Central memory CD4-positive, alpha-beta T cell (primary cell): Measurements from ENCODE around the gene LYPD5.
"Not testable (repeated sequence)": the region's sequence is repeated elsewhere in the genome, so short reads cannot be mapped to it uniquely, and the experiment has no call there.

Experiments
- DNase-seq: peaks from one replicate; pipeline ENCODE4 v3.0.0; 2022
- total RNA-seq, 3 experiments: gene quantifications; one replicate each; lab custom pipeline; 2026; lab: John Stamatoyannopoulos, UW

LYPD5 gene, protein sequence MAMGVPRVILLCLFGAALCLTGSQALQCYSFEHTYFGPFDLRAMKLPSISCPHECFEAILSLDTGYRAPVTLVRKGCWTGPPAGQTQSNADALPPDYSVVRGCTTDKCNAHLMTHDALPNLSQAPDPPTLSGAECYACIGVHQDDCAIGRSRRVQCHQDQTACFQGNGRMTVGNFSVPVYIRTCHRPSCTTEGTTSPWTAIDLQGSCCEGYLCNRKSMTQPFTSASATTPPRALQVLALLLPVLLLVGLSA
- 0.27 to 0.39 (median 0.28) reads per million in 3 experiments for total RNA-seq

DNA sequence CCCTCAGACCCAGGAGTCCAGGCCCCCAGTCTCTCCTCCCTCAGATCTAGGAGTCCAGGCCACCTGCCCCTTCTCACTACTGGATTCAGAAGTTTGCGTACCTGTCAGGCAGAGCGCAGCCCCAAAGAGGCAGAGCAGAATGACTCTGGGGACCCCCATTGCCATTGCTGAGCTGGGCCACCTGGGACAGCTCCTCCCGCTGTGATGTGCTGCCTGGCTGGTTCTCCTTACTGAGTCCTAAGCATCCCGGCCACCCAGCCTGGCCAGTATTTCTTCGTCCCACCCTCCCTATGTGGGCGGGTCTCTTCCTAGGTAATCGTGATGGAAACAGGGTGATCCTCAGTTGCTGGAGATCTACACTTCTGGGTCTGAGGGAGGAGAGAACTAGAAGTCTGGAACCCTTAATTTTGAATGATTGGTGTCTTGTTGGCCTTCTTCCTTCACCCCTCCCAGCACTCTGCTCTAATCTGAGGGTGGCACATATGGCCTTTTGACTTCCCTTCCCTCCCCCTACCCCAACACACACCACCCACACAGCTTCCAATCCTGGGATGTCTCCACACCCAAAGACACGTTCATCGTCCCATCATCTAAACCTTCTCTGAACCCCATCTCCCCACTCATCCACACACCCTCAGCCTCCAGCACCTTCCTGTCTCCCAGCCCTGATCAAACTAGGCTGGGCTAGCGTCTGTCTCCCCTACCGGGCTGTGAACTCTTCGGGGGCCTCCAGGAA, at the start of gene LYPD5:
TSS of gene LYPD5 (minus strand) at position 232 of the 736 bp plus-strand sequence. CDS start at position 165, 67 bp downstream.
- DNase-seq: no peak

DNA sequence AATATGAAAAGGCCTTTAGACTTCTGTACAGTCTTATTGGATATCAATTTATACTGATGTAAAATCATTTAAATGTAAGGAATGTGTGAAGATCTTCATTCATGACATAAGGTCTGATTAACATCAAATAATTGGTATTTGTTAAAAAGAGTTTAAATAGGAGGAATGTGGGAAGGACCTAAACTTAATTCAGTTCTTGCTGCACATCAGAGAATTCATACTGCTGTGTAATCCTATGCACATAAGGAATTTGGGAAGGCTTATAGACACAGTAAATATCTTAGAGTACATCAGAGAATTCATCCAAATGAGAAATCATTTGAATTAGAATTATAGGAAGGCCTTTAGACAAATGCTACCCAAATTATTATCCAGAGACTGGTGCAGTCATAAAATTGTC, 46.6 kb upstream of the LYPD5 start:
- no peak for DNase-seq

DNA sequence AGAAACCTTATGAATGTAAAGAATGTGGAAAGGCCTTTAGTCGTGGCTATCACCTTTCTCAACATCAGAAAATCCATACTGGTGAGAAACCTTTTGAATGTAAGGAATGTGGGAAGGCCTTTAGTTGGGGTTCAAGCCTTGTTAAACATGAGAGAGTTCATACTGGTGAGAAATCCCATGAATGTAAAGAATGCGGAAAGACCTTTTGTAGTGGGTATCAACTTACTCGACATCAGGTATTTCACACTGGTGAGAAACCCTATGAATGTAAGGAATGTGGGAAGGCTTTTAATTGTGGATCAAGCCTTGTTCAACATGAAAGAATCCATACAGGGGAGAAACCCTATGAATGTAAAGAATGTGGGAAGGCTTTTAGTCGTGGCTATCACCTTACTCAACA, 45.6 kb upstream of the LYPD5 start:
- DNase-seq: no peak

DNA sequence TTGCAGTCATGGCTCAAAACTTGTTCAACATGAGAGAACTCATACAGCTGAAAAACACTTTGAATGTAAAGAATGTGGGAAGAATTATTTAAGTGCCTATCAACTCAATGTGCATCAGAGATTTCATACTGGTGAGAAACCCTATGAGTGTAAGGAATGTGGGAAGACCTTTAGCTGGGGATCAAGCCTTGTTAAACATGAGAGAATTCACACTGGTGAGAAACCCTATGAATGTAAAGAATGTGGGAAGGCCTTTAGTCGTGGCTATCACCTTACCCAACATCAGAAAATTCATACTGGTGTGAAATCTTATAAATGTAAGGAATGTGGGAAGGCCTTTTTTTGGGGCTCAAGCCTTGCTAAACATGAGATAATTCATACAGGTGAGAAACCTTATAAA, 45.0 kb upstream of the LYPD5 start:
- DNase-seq: no peak

DNA sequence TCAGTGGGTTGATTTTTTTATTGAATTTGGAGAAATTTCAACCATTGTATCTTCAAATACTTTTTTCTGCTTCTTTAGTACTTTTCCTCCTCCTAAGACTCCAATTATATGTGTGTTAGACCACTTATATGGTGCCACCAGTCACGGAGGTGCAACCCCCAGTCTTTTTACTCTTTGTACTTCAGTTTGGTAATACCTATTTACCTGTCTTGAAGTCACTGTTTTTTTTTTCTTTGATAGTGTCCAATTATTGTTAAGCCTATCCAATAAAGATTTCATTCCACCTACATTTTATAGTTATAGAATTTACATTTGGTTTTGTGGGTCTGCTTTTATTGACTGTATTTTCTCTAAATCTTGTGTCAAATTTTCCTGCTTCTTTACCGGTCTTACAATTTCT, 39.8 kb upstream of the LYPD5 start:
- DNase-seq: no peak

DNA sequence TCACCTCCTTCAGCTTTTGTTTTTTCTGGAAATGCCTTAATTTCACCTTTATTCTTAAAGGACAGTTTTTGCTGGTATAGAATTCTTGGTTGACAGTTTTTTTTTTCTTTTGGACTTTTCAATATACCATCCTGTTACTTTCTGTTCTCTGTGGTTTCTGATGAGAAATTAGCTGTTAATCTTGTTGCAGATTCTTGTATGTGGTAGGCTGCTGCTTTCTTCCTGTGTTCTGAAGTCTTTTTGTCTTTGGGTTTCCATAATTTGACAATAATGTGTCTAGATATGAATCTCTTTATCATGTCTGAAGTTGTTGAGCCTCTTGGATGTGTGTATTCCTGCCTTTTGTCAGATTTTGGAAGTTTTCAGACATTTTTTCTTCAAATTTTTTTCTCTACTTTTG, 36.9 kb upstream of the LYPD5 start:
- DNase-seq: no peak

DNA sequence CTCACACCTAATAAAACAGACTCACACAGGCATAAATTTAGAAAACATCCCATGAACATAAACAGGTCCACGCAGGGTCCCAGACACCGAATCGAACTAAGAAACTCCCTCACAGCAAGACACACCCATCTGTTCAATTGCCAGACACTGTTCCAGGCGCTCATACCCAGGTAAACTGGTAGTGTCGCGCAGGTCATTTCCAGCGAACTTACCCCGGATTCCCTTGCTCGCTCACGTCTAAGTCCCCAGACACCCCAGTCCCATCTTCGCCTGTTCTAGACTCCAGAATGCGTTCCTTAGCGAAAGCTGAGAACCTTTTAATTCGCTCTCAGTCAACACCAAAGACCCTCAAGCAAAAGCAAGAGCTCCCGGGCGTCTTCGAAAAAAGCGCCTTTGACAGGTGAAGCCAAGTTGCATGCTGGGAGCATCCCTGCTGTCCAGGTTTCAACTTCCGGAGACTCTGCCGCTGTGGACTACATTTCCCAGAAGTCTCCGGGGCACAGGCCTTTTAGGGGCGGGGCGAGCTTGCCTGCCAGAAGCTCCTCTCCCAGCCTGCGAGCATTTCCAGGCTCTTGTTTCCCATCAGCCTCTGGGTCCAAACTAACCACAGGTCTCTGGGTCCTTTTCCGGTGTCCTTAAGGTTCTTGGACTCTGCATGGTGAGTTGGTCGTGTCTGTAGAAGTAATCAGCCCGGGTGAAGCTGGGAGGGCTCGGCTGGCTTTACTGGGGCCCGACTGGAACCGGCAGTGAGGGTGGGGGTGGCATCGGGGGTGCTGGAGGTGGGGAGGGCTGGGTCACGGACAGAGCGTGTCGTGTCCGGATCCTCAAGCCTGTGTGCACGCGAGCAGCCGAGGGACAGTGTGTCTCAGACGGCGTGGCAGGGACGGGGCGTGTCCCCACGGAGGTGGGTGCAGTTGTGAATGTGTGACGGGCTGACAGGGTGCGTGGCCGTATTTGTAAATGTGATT, 24.8 kb upstream of the LYPD5 start, which contains the start of gene ZNF283:
TSS of gene ZNF283 (plus strand) at position 535 of the 968 bp plus-strand sequence. CDS start 6,184 bp downstream, outside the sequence.
- peak; percentile 73 for DNase-seq

DNA sequence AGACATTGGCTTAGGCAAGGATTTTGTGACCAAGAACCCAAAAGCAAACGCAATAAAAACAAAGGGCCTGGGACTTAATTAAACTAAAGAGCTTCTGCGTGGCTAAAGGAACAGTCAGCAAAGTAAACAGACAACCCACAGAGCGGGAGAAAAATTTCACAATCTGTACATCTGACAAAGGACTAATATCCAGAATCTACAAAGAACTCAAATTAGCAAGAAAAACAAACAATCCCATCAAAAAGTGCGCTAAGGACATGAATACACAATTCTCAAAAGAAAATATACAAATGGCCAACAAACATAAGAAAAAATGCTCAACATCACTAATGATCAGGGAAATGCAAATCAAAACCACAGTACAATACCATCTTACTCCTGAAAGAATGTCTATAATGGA, 22.3 kb upstream of the LYPD5 start:
- not testable (repeated sequence) for DNase-seq

DNA sequence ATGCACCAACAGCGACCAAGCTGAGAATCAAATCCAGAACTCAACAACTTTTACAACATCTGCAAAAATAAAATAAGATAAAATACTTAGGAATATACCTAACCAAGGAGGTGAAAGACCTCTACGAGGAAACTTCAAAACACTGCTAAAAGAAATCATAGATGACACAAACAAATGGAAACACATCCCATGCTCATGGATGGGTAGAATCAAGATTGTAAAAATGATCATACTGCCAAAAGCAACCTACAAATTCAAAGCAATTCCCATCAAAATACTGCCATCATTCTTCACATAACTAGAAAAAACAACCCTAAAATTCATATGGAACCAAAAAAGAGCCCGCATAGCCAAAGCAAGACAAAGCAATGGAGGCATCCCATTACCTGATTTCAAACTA, 21.6 kb upstream of the LYPD5 start:
- DNase-seq: not testable (repeated sequence)

DNA sequence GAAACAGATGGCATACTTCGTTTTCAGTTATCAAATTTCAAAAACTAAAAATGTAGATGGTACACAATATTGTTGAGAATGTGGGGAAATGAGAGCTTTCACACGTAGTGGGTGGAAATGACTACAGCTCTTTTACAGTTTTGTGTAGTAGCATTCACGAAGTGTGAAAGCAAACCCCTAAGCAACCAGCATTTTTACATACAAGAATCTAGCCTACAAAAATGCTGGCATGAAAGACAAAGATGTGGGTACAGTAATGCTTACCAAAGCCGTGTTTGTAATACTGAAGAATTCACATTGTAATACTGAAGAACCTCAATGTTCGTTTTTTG, 18.6 kb upstream of the LYPD5 start:
- no peak for DNase-seq

DNA sequence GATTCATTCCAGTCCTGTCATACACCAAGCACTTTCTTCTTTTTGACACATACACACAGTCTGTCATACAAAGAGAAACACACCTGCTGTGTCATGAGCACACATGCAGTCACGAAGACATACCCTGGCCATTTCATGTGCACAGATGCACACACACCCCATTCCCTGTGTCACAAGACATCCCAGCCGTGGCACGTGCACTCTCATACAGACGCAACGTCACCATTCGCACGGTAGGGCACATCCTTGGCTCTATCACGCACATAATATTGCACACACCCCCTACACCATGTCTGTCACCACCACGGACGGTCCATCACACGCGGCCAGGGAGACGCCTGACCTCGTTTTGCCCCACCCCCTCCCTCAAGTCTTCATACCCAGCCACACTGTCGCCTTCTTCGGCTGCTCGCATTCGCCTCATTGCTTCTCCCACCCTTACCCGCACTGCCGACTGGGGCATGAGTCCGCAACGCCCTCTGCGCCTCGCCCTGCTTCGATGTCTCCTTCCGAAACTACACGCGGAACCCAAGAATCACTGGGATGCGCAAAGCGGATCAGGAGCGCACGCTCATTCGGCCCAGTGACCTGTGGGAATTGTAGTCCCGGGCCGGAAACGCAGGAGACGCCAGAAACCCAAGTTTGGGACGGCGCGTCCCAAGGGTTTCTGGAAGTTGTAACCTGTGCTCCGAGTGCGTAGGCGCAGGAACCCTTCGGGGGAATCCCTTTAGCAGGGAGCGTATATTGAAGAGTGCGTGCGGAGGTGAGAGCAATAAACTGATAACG, 18.0 kb upstream of the LYPD5 start:
- peak; percentile 3 for DNase-seq

DNA sequence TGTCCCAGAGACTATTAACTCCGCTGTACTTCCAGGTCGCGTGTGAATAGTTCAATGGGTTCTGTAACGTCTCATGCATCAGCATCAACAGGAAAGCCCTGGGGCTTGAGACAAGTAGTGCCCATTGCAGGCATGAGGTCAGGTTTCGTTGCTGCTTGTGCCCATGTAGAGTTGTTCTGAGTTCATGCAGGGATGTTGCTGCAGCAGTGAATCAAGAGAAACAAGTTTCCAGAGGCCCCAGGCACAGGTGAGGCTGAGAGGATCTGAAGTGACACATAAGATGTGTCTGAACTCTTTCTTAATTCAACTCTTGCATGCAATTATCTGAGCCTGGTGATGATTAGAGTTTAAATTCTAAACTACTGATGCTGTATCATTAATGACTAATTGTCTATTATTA, 16.3 kb upstream of the LYPD5 start:
- no peak for DNase-seq

DNA sequence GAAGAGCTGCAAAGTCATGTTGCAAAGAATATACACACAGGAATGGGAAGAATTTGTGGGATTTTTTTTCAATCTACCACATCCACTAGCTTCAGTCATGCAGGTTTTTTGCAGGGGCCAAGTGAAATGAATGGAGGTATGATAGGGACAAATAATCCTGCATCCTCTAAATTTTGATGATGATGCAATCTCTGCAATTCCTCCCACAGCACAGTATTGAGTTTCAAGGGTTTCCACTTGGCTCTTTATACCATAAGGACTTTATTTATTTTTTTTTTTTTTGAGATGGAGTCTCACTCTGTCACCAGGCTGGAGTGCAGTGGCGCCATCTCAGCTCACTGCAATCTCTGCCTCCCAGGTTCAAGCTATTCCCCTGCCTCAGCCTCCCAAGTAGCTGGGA, 15.2 kb upstream of the LYPD5 start:
- DNase-seq: not testable (repeated sequence)

DNA sequence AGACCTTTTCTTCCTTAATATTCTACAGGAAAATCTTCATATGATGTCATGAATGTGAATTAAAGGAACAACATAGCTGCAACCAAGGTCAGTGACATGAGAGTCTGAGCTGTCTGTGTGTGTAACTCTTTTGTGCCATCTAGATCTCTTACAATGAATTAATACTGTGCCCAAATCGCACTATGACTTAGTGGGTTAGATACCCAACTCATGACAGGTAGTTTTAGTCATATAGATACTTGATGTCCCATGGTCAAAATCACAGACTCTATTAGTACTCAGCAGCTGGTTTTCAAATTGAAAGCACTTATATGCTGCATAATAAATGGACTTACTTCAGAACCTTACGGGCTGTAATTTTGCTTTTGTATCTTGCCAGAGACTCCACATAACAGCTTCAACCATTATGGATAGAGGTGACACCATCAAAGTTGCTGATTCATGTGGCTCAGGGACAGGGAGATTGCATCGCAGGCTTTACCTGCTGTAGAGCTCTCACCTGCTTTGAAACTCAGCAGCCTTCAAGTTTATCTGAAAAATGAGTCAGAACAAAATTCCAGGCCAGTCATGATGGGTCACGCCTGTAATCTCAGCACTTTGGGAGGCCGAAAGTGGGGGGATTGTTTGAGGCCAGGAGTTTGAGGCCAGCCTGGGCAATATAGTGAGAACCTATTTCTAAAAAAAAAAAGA, 12.6 kb upstream of the LYPD5 start:
- DNase-seq: no peak

DNA sequence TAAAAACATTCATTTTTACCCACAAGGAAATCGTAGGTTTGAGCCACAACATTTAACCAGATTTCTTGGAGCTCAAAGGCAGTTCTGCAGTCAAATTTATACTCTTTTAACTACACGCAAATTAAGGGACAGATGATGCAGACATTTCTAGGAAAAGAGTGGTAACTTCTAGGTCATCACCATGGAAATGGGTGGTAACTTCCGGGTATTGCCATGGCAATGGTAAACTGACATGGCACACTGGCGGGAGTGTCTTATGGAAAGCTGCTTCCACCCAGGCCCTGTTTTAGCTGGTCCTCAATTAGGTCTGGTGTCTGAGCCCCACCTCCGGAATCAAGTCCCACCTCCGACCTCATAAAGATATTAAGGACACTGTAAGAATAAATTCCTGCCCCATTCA, 10.4 kb upstream of the LYPD5 start:
- peak; percentile 35 for DNase-seq

DNA sequence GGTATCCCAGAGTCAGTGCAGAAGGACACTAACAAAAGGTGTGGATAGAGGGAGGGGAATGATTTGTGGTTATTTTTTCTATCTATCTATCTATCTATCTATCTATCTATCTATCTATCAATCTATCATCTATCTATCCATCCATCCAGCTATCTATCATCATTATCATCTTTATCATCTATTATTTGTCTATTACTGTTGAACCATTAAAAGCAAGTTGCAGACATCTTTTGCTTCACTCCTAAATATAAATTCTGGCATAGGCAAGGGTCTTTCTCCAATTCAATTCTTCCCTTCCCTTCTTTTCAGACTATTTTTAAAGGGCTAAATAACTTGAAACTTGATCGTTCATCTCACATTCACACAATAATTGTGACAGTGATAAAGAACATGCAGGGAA, 10.0 kb upstream of the LYPD5 start:
- DNase-seq: no peak

DNA sequence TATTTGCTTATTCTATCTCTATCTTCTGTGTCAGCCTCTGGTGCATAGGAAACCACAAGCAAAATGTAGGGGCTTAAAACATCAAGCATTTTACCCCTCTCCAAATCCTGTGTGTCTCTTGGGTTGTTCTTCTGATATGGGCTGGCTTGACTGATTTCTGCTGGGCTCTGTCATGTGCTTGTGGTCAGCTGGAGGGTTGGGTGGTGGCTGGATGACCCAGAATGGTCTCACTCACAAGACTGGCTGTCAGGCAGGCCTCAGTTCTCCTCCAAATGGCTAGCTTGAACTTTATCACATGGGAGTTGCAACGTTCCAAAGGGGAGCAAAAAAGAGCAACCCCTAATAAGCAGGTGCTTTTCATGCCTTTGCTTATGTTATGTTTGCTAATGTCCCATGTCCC, 9.6 kb upstream of the LYPD5 start:
- no peak for DNase-seq

DNA sequence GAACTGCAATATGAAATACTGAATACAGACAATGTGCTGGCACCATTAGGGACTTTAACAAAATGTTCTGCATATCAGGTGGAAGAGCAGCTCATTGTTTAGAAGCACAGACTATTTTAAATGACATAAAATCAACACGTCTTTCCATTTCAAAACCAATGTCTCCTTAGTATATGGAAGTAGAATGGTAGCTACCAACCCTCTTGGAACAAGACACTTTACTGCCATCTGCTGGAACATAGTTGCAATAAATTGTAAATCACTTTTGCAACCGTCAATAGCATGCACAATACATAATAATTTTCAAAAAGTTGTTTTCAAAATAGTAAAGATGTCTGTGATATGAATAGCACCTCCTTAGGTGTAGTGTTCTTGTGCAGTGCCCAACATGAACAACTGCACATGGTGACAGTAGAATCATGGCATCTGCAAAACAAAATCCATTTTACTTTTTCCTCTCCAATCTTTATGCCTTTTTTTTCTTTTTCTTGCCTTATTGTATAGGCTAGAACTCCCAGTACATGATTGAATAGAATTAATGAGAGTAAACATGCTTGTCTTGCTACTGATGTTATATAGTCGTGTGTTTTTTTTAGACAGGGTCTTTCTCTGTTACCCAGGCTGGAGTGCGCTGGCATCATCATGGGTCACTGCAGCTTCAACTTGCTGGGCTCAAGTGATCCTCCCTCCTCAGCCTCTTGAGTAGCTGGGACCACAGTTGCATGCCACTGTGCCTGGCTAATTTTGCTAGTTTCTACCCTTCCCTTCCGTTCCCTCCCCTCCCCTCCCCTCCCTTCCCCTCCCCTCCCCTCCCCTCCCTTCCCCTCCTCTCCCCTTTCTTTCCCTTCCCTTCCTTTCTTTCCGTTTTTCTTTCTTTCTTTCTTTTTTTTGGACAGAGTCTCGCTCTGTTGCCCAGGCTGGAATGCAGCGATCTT, 7.8 kb upstream of the LYPD5 start:
- peak; percentile 42 for DNase-seq

DNA sequence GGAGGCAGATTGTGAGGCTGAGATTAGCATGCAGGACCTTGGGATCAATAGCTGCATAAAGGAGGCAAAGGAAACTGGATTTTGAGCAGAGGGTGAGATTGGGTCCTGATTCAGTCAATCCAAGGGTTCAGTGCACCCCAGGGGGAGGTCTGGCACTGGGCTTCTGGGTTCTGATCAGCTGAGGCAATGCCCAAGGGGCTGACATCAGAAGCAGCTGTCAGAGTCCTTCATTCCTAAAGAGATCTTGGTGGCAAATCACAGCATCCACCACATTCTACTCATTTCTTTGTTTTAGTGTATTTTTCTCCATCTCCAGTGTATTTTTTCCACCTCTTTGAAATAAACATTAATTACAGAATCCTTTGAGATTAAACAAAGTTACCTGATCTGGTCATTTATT, 5.4 kb upstream of the LYPD5 start:
- no peak for DNase-seq

DNA sequence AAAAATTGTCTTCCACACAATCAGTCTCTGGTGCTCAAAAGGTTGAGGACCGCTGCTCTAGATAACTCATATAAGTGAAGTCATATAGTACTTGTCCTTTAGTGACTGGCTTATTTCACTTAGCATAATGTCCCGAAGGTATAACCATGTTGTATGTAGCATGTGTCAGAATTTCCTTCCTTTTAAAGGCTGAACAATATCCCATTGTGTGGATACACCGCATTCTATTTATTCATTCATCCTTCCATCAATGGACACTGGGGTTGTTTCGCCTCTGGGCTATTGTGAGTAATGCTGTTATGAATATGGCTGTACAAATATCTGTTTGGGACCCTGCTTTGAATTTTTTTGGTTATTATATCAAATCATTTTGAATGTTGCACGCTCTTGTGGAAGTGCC, 4.6 kb upstream of the LYPD5 start:
- no peak for DNase-seq

DNA sequence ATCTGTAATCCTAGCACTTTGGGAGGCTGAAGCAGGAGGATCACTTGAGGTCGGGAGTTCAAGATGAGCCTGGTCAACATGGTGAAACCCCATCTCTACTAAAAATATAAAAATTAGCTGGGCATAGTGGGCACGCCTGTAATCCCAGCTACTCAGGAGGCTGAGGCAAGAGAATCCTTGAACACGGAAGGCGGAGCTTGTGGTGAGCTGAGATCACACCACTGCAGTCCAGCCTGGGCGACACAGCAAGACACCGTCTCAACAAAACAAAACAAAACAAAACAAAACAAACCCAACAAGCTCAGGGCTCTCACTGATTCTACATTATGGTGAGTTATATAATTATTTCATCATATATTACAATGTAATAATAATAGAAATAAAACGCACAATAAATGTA, 4.2 kb upstream of the LYPD5 start:
- DNase-seq: not testable (repeated sequence)
